HuH-7 (cell line): ENCODE data around the gene PREPL.
"Not testable (repeated sequence)": the region's sequence is repeated elsewhere in the genome, so short reads cannot be mapped to it uniquely, and the experiment has no call there.

ENCODE experiments used
- DNase-seq: peaks from one replicate; pipeline ENCODE4 v3.0.0; 2011; ENCODE audit warnings: low spot score

The PREPL gene

GRCh38 chr2:44348400-44348799 is 12.9 kb downstream of the PREPL start:
- DNase-seq = no peak

- DNase-seq = no peak
Observed at GRCh38 chr2:44347526-44347925, 13.8 kb downstream of the PREPL start.

GRCh38 chr2:44342854-44343253 is 18.4 kb downstream of the PREPL start:
- peak; percentile 4 for DNase-seq

DNA sequence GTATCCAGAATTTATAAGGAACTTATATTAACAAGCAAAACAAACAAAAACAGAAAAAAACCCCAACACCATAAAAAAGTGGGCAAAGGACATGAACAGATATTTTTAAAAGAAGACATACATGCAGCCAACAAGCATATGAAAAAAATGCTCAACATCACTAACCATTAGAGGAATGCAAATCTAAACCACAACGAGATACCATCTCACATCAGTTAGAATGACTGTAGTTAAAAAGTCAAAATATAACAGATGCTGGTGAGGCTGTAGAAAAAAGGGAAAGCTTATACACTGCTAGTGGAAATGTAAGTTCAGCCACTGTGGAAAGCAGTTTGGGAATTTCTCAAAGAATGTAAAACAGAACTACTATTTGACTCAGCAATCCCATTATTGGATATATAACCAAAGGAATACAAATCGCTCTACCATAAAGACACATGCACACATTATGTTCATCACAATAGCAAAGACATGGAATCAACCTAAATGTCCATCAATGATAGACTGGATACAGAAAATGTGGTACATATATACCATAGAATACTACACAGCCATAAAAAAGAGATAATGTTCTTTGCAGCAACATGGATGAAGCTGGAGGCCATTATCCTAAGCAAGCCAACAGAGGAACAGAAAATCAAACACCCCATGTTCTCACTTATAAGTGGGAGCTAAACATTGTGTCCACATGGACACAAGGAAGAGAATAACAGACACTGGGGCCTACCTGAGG is 25.3 kb downstream of the PREPL start:
- DNase-seq = no peak

- DNase-seq = no peak
Observed at GRCh38 chr2:44333994-44334393, 27.3 kb downstream of the PREPL start.

- DNase-seq = no peak
Observed at GRCh38 chr2:44330801-44331200, 30.5 kb downstream of the PREPL start.

DNA sequence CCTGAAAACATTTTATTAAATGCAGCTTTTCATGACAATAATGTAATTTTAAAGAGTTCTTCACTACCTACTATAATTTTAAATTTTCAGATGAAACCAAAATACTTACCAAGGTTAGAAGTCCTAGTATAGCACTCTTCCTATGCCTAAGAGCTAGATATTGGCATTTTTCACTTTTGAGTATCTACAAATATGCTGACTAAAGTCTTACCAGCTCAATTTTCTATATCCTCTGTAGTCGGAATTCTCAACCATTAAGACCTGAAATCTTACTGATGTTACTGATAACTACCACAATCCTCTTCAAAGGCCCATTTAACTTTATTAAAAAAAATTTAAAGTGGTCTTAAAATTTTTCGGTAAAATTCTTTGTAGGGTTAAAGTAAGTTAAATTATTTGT is 32.0 kb downstream of the PREPL start:
- no peak for DNase-seq

GRCh38 chr2:44328750-44329149 is 32.5 kb downstream of the PREPL start:
- DNase-seq = no peak

DNA sequence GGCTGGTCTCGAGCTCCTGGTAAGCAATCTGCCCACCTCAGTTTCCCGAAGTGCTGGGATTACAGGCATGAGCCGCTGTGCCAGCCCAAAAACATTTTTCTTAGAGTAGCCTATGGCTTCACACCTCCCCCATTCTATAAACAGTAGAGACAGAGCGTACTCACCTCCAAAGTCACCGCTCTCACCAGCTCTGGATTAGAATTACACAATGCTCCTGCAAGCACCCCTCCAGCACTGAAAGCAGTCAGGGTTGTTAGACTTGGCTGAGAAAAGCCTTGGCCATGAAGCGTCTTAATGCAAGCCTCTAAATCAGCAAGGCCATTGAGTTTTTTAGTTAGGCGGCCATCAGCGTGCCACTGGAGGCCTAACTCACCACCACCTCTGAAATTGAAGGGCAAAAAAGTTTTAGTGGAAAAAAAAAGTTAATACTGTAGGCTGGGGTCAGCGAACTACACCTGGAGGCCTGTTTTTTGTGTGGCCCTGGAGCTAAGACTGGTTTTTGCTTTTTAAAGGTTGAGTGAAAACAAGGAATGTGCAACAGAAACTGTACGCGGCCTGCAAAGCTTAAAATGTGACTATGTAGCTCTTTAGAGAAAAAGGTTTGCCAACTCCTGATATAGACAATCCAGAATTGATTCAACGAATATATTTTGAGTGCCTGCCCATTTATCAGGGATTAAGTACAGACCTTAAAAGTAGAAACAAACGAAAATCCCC is 34.6 kb downstream of the PREPL start:
- DNase-seq = no peak

DNA sequence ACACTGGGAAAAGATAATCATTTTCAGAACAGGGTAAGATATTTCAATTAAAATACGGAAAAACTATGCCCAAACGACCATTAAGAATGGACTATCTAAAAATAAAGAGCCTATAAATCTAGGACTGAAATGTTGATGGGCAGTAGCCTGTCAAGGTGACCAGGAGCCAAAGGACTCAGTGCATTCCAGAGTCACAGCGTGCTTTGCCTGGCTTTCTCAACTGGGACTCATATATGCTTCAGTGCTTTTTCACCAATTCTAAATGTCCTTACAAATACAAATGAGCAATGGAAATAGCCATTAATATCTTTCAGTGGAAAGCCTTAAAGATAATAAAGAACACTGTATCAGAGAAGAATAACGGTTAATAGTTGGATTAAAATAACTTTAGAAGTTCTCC is 35.4 kb downstream of the PREPL start:
- DNase-seq = no peak

- no peak for DNase-seq
Observed at GRCh38 chr2:44324971-44325426, 36.3 kb downstream of the PREPL start.

DNA sequence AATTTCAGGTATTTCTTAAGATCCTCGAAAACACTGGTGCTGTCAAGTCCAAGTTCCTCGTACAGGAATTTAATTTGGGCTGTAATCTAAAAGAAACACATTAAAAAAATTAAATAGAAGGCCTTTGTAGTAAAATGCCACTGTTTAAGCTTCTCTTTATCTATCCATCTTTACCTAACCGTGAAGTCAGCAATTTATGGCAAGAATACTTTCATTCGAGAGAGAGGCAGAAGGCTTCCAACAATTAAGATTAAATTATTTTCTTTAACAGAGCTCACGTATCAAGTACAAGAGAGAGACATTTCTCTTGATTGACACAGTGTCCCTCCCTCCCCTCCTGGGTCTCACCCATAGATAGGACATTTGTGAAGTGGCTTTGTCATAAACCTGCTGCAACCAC is 39.9 kb downstream of the PREPL start:
- no peak for DNase-seq

DNA sequence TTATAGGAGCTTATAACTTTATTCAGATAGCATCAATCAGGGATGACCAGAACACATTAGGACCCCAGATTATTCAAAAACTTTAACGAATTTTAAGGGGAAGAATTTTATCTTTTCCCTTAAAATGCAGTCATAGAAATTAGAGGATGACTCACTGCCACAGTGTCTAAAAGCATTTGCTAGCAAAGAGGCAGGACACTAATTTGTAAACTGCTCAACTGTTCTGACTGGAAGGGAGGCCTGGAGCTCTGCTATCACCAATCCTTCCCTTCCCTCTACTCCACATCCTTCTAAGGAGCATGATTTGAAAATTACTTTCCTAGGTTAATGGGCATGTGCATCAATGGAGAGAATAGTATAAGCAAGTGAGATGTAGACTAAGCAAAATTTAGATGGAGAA is 40.5 kb downstream of the PREPL start:
- DNase-seq = no peak

- no peak for DNase-seq
Observed at GRCh38 chr2:44315945-44316344, 45.3 kb downstream of the PREPL start.

- no peak for DNase-seq
Observed at GRCh38 chr2:44314362-44314761, 46.9 kb downstream of the PREPL start.

GRCh38 chr2:44310287-44310686 is 51.0 kb downstream of the PREPL start:
- DNase-seq = no peak

DNA sequence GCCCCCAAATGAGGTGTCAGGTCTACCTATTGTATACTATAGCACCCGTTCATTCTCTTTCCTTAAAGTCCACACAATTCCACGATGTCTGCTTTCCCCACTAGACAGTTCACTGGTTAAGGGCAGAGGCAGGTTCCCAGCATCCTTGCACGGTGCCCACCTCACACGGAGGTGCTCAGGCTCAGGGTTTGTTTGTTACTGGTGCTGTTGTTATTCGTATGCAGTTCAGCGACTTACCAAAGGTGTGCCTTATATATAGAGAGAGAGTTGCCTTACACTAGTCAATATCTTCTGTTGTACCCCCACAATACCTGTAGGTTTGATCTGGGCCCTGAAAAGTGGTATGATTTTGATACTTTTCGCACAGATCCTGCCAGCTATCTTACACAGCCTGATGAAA is 55.4 kb downstream of the PREPL start:
- DNase-seq = no peak

GRCh38 chr2:44304258-44304657 is 57.0 kb downstream of the PREPL start:
- no peak for DNase-seq

GRCh38 chr2:44303766-44304165 is 57.5 kb downstream of the PREPL start:
- not testable (repeated sequence) for DNase-seq

DNA sequence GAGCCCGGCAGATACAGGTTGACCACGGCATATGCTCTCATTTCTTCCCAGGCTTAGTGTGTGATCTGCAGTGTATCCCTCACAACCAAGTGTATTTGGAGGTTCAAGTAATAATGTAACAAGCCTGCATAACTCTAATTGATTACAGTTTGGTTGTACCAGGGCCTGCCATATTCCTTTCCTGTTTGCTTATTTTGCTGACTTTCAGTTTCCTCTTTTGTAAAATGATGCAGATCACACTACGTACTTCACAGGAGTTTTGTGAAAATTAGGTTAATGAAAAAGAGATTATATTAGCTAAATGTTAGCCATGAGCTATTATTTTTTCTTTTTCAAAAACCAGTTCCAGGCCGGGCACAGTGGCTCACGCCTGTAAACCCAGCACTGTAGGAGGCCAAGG is 60.2 kb downstream of the PREPL start:
- DNase-seq = no peak

DNA sequence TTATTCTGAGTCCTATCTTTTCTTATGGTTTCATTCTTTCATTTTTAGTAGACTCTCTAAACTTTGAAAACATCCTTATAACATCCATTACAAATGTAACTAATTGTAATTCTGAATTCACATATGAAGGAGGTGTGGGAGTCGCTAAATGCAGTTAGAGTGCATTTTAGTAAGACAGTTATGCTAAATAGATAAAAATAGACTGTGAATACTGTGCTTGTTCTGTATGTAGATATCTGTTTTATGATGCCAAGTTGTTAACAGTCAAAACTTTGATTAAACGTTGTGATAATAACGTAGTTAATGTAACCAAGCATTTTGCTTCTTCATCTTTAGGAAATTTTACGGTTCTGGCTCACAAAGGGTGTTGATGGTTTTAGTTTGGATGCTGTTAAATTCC is 61.7 kb downstream of the PREPL start:
- DNase-seq = no peak

GRCh38 chr2:44297431-44297830 is 63.9 kb downstream of the PREPL start:
- no peak for DNase-seq

GRCh38 chr2:44296653-44297052 is 64.6 kb downstream of the PREPL start:
- no peak for DNase-seq
